GM21717 (cell line): Measurements from ENCODE around the gene SEPTIN8.

Experiments used
- ATAC-seq: cut with Tn5 transposase; IDR thresholded peaks from one replicate; pipeline ENCODE4 v1.9.1; 2021; ENCODE audit warnings: mild to moderate bottlenecking, moderate library complexity; ENCODE audit not compliant: unreplicated experiment

The SEPTIN8 gene

GRCh38 chr5:132714456-132715307, 62.4 kb downstream of the SEPTIN8 start:
- no peak for ATAC-seq

DNA sequence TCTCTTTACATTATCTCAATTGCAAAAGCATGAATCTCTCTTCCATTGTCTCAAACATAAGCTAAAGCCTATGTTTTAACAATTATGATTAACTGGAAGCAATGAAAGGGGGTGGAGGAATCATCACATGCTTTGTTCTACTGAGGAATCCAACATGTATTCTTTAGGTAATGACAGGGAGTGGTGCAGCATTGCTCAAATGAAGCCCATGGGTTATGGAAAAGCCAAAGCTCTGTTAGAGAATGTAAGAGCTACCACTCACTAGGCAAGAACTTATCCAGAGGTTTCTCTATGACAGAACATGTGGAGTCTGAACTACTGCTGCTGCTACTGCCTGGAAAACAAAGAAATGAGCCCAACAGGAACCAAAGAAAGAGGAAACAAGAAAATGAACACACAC, 68.4 kb downstream of the SEPTIN8 start:
- no peak for ATAC-seq

- ATAC-seq, result no peak
These were observed 72.2 kb downstream of the SEPTIN8 start for GRCh38 chr5:132704875-132705274.
